Keratinocyte (primary cell): ENCODE results near the gene AKAP13. TPM values are rescaled to one million over a fixed set of nuclear protein-coding genes. Genes with fewer than 3 reads are reported as not detected.

Source experiments
- DNase-seq: peaks from one replicate; pipeline ENCODE4 v3.0.0-alpha.2; 2011; ENCODE audit warnings: low read depth, missing footprints, low spot score
- FAIRE-seq: peaks from 2 replicates; lab custom pipeline; 2011; peaks lifted over from hg19 to GRCh38; lab: Jason Lieb, UNC
- H2AFZ ChIP-seq: 2 replicates; pipeline ENCODE4 v1.6.0; 2012; ENCODE audit warnings: low read length, control low read depth, inconsistent platforms; ENCODE audit not compliant: control insufficient read depth
- H3K27ac ChIP-seq: 2 replicates; pipeline ENCODE4 v1.5.1; 2011; ENCODE audit warnings: low read length; ENCODE audit not compliant: control insufficient read depth, insufficient read depth
- H3K27me3 ChIP-seq: 3 replicates; pipeline ENCODE4 v1.6.0; 2011; ENCODE audit warnings: low read length; ENCODE audit not compliant: control insufficient read depth, insufficient read depth; ENCODE audit errors: extremely low read depth
- H3K36me3 ChIP-seq, 2 experiments: 2 replicates in 1 of 2; 3 replicates in 1 of 2; pipeline ENCODE4 v1.5.1; 2011; ENCODE audit warnings: low read length in 2 of 2, mild to moderate bottlenecking in 1 of 2; ENCODE audit not compliant: control insufficient read depth in 2 of 2, insufficient read depth in 2 of 2; ENCODE audit errors: extremely low read depth in 1 of 2
- H3K4me1 ChIP-seq: 3 replicates; pipeline ENCODE4 v1.5.1; 2011; ENCODE audit warnings: low read length; ENCODE audit not compliant: control insufficient read depth, insufficient read depth; ENCODE audit errors: extremely low read depth
- H3K4me2 ChIP-seq: 3 replicates; pipeline ENCODE4 v1.6.0; 2011; ENCODE audit warnings: low read depth, low read length; ENCODE audit not compliant: control insufficient read depth, insufficient read depth; ENCODE audit errors: extremely low read depth
- H3K4me3 ChIP-seq, 3 experiments: fragments of 200-600 bp in 1 of 3; sonication (generic) in 1 of 3; 2 replicates in 2 of 3; 3 replicates in 1 of 3; pipeline ENCODE4 v1.5.1; 2011 to 2016; ENCODE audit warnings: low read length in 3 of 3, mild to moderate bottlenecking in 3 of 3, control low read depth in 2 of 3, inconsistent platforms in 1 of 3, low read depth in 1 of 3, mixed read lengths in 1 of 3, mixed run types in 1 of 3, moderate library complexity in 1 of 3; ENCODE audit not compliant: control insufficient read depth in 2 of 3, insufficient read depth in 2 of 3; ENCODE audit errors: extremely low read depth in 1 of 3
- H3K79me2 ChIP-seq: 2 replicates; pipeline ENCODE4 v1.6.0; 2012; ENCODE audit warnings: low read length; ENCODE audit not compliant: control insufficient read depth, insufficient read depth
- H3K9ac ChIP-seq: 3 replicates; pipeline ENCODE4 v1.6.0; 2011; ENCODE audit warnings: low read length; ENCODE audit not compliant: control insufficient read depth, insufficient read depth; ENCODE audit errors: extremely low read depth
- H3K9me1 ChIP-seq: 3 replicates; pipeline ENCODE4 v1.6.0; 2011; ENCODE audit warnings: low read length; ENCODE audit not compliant: control insufficient read depth, insufficient read depth; ENCODE audit errors: extremely low read depth
- H3K9me3 ChIP-seq: 2 replicates; pipeline ENCODE4 v1.5.1; 2012; ENCODE audit warnings: low read depth, low read length; ENCODE audit not compliant: control insufficient read depth
- H4K20me1 ChIP-seq: 3 replicates; pipeline ENCODE4 v1.6.0; 2011; ENCODE audit warnings: low read length; ENCODE audit not compliant: control insufficient read depth, insufficient read depth; ENCODE audit errors: extremely low read depth
- CTCF ChIP-seq, 3 experiments: IDR thresholded peaks in 1 of 3; conservative IDR thresholded peaks in 1 of 3; optimal IDR thresholded peaks in 1 of 3; 2 replicates in 2 of 3; 3 replicates in 1 of 3; pipeline versions ENCODE3 to v1.5.1; 2011; ENCODE audit warnings: low read length in 3 of 3, mild to moderate bottlenecking in 3 of 3, moderate library complexity in 2 of 3, control low read depth in 1 of 3, inconsistent platforms in 1 of 3; ENCODE audit not compliant: insufficient read depth in 2 of 3; ENCODE audit errors: extremely low read depth in 1 of 3
- EZH2 ChIP-seq: IDR thresholded peaks from one replicate; pipeline ENCODE4 v1.6.1; 2012; ENCODE audit warnings: inconsistent platforms, mild to moderate bottlenecking, low read length, moderate library complexity
- dilution Hi-C: fragments of 300-500 bp; cut with MboI; formaldehyde crosslinking; loops from one replicate; pipeline ENCODE4 v1.7.0; 2020; ENCODE audit warnings: low sequenced_read_pairs; ENCODE audit not compliant: extremely low pct_ligation_motif_present
- polyA plus RNA-seq, 5 experiments: library from polyadenylated mRNA; depleted of rRNA in 3 of 5; stranded (reverse) in 3 of 5; stranded (forward) in 1 of 5; unstranded in 1 of 5; fragments of >200 nt; gene quantifications; 1 replicate in 1 of 5; 2 replicates in 3 of 5; 3 replicates in 1 of 5; pipeline versions ENCODE4 v1.2.1 to v1.2.3, GENCODE V29; 2011 to 2012; ENCODE audit warnings: missing spikeins in 2 of 5, low read depth in 1 of 5, low replicate concordance in 1 of 5

AKAP13 gene
- polyA plus RNA-seq, 1 donor (not counting 4 experiments of a cell fraction or from before 2014, with no cell fraction given) = 16.7 TPM

- no peak overlapping the region for H3K4me3 ChIP-seq
- H3K36me3 ChIP-seq = peaks cover 0 to 7% of the 10 kb centered on the region in 2 experiments
- no peaks in the 10 kb centered on the region for H3K9me3 ChIP-seq
- FAIRE-seq (no peak), DNase-seq (no peak)
- H3K9ac ChIP-seq = no peak overlapping the region
- H3K4me1 ChIP-seq = peaks cover 6% of the 10 kb centered on the region
- H3K79me2 ChIP-seq = peaks cover 2% of the 10 kb centered on the region
- H3K27me3 ChIP-seq = no peaks in the 10 kb centered on the region
- no peak overlapping the region for H3K4me2 ChIP-seq
- H4K20me1 ChIP-seq = no peaks in the 10 kb centered on the region
- dilution Hi-C loops = no loop called here
- H3K27ac ChIP-seq = no peak overlapping the region
- TF ChIP-seq EZH2 = no peak
- TF ChIP-seq CTCF (optimal IDR thresholded peaks at IDR 0.05 in 1 of 3, IDR thresholded peaks at IDR 0.05 in 1 of 3, conservative IDR thresholded peaks at IDR 0.05 in 1 of 3; ENCODE audit: extremely low read depth in 1 of 3, insufficient read depth in 2 of 3, low read length in 3 of 3) = no peak
- no peak overlapping the region for H2AFZ ChIP-seq
- no peaks in the 10 kb centered on the region for H3K9me1 ChIP-seq
These were observed 163.3 kb downstream of the AKAP13 start for GRCh38 chr15:85543741-85544155.

DNA sequence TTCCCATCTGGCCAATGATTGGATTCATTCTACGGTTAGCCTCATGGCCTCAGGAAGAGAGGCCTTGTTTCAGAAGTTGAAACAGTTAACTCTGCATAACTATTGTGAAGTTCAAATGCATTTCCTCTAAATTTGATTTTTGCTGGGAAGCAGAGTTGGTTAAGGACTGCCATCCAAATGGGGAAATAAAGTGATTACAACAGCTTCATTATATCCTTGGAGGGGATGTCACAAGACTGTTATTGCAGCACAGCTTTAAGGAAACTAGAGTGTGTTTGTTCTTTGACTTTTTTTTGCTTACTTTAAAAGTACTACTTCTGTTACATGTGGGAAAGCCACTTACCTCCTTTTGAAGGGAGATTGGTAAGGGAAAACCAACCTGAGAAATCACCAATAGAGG is 164.8 kb downstream of the AKAP13 start:
- no peak overlapping the region for H3K27ac ChIP-seq
- no peaks in the 10 kb centered on the region for H4K20me1 ChIP-seq
- no peaks in the 10 kb centered on the region for H3K27me3 ChIP-seq
- dilution Hi-C loops = no loop called here
- H3K4me1 ChIP-seq = peaks cover 6% of the 10 kb centered on the region
- no peak overlapping the region for H3K4me3 ChIP-seq
- peaks cover 0 to 8% of the 10 kb centered on the region in 2 experiments for H3K36me3 ChIP-seq
- no peak overlapping the region for H3K9ac ChIP-seq
- H3K4me2 ChIP-seq = no peak overlapping the region
- DNase-seq = no peak
- H2AFZ ChIP-seq = no peak overlapping the region
- FAIRE-seq = no peak
- H3K79me2 ChIP-seq = no peaks in the 10 kb centered on the region
- no peaks in the 10 kb centered on the region for H3K9me3 ChIP-seq
- TF ChIP-seq CTCF (optimal IDR thresholded peaks at IDR 0.05 in 1 of 3, IDR thresholded peaks at IDR 0.05 in 1 of 3, conservative IDR thresholded peaks at IDR 0.05 in 1 of 3; ENCODE audit: extremely low read depth in 1 of 3, insufficient read depth in 2 of 3, low read length in 3 of 3) (no peak), EZH2 (no peak)
- no peaks in the 10 kb centered on the region for H3K9me1 ChIP-seq
